ENCODE measurements around the gene TAS2R1. TPM values are rescaled to one million over a fixed set of nuclear protein-coding genes. Genes with fewer than 3 reads are reported as not detected.
"Not testable (repeated sequence)": the region's sequence is repeated elsewhere in the genome, so short reads cannot be mapped to it uniquely, and the experiment has no call there.

TAS2R1 gene
- total and polyA plus RNA-seq, 10 of the 15 experiments (the other 5 are each of a cell fraction or from before 2014, with no cell fraction given), result not detected

DNA sequence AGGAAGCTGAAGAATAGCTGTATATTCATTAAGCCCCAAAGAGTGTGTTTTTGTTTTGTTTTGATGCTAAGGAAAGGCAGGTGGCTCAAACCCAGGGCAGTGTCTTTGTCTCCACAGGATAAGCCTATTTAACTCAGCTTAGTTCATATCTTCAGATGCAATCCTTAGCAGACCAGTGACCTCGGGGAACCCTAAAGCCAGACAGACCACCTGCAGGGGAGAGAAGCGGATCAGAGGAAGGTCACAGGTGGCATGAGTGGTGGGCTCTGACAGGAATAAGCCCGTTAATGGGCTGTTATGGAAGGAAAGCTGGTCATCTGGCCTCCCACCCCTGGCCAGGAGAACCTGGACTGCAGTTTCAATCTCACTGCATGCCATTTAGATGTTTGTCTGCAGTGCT lies 30.8 kb downstream of the TAS2R1 start (continued):
- TF ChIP-seq, protein P1, sequence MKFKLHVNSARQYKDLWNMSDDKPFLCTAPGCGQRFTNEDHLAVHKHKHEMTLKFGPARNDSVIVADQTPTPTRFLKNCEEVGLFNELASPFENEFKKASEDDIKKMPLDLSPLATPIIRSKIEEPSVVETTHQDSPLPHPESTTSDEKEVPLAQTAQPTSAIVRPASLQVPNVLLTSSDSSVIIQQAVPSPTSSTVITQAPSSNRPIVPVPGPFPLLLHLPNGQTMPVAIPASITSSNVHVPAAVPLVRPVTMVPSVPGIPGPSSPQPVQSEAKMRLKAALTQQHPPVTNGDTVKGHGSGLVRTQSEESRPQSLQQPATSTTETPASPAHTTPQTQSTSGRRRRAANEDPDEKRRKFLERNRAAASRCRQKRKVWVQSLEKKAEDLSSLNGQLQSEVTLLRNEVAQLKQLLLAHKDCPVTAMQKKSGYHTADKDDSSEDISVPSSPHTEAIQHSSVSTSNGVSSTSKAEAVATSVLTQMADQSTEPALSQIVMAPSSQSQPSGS (IDR thresholded peaks at IDR 0.05; ENCODE audit: low read length), result no peak
- TF ChIP-seq, protein P2, sequence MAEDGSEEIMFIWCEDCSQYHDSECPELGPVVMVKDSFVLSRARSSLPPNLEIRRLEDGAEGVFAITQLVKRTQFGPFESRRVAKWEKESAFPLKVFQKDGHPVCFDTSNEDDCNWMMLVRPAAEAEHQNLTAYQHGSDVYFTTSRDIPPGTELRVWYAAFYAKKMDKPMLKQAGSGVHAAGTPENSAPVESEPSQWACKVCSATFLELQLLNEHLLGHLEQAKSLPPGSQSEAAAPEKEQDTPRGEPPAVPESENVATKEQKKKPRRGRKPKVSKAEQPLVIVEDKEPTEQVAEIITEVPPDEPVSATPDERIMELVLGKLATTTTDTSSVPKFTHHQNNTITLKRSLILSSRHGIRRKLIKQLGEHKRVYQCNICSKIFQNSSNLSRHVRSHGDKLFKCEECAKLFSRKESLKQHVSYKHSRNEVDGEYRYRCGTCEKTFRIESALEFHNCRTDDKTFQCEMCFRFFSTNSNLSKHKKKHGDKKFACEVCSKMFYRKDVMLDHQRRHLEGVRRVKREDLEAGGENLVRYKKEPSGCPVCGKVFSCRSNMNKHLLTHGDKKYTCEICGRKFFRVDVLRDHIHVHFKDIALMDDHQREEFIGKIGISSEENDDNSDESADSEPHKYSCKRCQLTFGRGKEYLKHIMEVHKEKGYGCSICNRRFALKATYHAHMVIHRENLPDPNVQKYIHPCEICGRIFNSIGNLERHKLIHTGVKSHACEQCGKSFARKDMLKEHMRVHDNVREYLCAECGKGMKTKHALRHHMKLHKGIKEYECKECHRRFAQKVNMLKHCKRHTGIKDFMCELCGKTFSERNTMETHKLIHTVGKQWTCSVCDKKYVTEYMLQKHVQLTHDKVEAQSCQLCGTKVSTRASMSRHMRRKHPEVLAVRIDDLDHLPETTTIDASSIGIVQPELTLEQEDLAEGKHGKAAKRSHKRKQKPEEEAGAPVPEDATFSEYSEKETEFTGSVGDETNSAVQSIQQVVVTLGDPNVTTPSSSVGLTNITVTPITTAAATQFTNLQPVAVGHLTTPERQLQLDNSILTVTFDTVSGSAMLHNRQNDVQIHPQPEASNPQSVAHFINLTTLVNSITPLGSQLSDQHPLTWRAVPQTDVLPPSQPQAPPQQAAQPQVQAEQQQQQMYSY (CRISPR knock-in tag; IDR thresholded peaks at IDR 0.05), result no peak
- no peak for TF ChIP-seq BMI1 (IDR thresholded peaks at IDR 0.05; ENCODE audit: borderline replicate concordance)
- no peak for TF ChIP-seq ETV6 (conservative IDR thresholded peaks at IDR 0.05 in 1 of 2, IDR thresholded peaks at IDR 0.05 in 1 of 2; ENCODE audit: borderline replicate concordance in 1 of 2, low read depth in 1 of 2)
- no peak for TF ChIP-seq TAF1 (IDR thresholded peaks at IDR 0.05; ENCODE audit: borderline replicate concordance, low read depth, low read length)
- TF ChIP-seq, protein P3, sequence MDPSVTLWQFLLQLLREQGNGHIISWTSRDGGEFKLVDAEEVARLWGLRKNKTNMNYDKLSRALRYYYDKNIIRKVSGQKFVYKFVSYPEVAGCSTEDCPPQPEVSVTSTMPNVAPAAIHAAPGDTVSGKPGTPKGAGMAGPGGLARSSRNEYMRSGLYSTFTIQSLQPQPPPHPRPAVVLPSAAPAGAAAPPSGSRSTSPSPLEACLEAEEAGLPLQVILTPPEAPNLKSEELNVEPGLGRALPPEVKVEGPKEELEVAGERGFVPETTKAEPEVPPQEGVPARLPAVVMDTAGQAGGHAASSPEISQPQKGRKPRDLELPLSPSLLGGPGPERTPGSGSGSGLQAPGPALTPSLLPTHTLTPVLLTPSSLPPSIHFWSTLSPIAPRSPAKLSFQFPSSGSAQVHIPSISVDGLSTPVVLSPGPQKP (IDR thresholded peaks at IDR 0.05; ENCODE audit: low read depth, low read length), result no peak
- TF ChIP-seq, protein P4, sequence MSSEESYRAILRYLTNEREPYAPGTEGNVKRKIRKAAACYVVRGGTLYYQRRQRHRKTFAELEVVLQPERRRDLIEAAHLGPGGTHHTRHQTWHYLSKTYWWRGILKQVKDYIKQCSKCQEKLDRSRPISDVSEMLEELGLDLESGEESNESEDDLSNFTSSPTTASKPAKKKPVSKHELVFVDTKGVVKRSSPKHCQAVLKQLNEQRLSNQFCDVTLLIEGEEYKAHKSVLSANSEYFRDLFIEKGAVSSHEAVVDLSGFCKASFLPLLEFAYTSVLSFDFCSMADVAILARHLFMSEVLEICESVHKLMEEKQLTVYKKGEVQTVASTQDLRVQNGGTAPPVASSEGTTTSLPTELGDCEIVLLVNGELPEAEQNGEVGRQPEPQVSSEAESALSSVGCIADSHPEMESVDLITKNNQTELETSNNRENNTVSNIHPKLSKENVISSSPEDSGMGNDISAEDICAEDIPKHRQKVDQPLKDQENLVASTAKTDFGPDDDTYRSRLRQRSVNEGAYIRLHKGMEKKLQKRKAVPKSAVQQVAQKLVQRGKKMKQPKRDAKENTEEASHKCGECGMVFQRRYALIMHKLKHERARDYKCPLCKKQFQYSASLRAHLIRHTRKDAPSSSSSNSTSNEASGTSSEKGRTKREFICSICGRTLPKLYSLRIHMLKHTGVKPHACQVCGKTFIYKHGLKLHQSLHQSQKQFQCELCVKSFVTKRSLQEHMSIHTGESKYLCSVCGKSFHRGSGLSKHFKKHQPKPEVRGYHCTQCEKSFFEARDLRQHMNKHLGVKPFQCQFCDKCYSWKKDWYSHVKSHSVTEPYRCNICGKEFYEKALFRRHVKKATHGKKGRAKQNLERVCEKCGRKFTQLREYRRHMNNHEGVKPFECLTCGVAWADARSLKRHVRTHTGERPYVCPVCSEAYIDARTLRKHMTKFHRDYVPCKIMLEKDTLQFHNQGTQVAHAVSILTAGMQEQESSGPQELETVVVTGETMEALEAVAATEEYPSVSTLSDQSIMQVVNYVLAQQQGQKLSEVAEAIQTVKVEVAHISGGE (CRISPR knock-in tag; IDR thresholded peaks at IDR 0.05), result no peak

DNA sequence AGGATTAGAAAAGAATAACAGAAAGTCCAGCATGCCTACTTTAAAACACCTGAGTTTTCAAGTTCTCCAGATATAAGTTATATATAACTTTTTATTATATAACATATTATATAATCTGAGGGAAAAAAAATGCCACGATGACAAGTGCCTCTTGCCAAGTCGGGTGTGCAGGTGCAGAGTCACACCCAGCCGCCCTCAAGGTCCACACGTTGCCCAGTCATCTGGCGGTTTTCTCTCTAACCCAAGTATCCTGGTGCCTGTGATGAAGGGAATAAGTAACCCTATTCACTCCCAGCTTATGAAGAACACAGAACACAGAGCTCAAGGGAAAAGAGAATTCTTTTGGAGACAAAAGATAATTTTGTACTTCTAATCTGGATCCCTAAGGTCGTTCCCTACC lies 31.8 kb downstream of the TAS2R1 start:
- intact Hi-C loops (cut with micrococcal nuclease; ENCODE audit: unreplicated experiment), result not testable (repeated sequence)

More for the DNA sequence above, 31.8 kb downstream of the TAS2R1 start:
- H3K27ac ChIP-seq (ENCODE audit: control insufficient read depth, insufficient read depth); BruUV-seq (replicated peaks); RAD21 ChIA-PET (ENCODE audit: unreplicated experiment); H3K4me2 ChIP-seq (ENCODE audit: control insufficient read depth, insufficient read depth); H3K79me2 ChIP-seq (ENCODE audit: control insufficient read depth, insufficient read depth, low read length); H3K9me3 ChIP-seq (replicated peaks; ENCODE audit: control insufficient read depth, insufficient read depth, low read length); H3K4me1 ChIP-seq (ENCODE audit: control insufficient read depth, insufficient read depth, low read length); DNase-seq (ENCODE audit: low read depth, low spot score); CTCF ChIA-PET; ATAC-seq; H2AFZ ChIP-seq (ENCODE audit: control insufficient read depth, low read depth, low read length); H3K9ac ChIP-seq (ENCODE audit: control insufficient read depth, insufficient read depth, low read length); in situ Hi-C loops (cut with MboI); H3K27me3 ChIP-seq (replicated peaks in 1 of 2; ENCODE audit: control insufficient read depth in 2 of 2, insufficient read depth in 2 of 2, low read length in 1 of 2); H3K4me3 ChIP-seq; FAIRE-seq; H4K20me1 ChIP-seq (ENCODE audit: control insufficient read depth, insufficient read depth); POLR2A ChIA-PET; H3K36me3 ChIP-seq (ENCODE audit: control insufficient read depth in 2 of 2, insufficient read depth in 2 of 2, low read length in 1 of 2): not testable (repeated sequence)
- SMC1A ChIA-PET (ENCODE audit: uncharacterized antibody, unreplicated experiment), result interaction anchor here (0.6 kb wide), 1 partner anchor 206 kb away, joined by 3 read pairs; no protein-coding TSS in a partner anchor
- 8% methylated on average over 6 of the region's 6 CpGs for WGBS (ENCODE audit: insufficient coverage, insufficient replicate concordance, low lambda C conversion rate, missing lambda C conversion rate)
